Stimulated activated CD8-positive, alpha-beta memory T cell treated with anti-CD3 and anti-CD28 coated beads, Interleukin-7, amount 100 ng/mL, for 24 hours (primary cell): ENCODE results near the gene ZIK1.

Experiments used
- DNase-seq: peaks from one replicate; pipeline ENCODE4 v3.0.0-alpha.2; 2020; ENCODE audit warnings: low read depth

Gene ZIK1

DNA sequence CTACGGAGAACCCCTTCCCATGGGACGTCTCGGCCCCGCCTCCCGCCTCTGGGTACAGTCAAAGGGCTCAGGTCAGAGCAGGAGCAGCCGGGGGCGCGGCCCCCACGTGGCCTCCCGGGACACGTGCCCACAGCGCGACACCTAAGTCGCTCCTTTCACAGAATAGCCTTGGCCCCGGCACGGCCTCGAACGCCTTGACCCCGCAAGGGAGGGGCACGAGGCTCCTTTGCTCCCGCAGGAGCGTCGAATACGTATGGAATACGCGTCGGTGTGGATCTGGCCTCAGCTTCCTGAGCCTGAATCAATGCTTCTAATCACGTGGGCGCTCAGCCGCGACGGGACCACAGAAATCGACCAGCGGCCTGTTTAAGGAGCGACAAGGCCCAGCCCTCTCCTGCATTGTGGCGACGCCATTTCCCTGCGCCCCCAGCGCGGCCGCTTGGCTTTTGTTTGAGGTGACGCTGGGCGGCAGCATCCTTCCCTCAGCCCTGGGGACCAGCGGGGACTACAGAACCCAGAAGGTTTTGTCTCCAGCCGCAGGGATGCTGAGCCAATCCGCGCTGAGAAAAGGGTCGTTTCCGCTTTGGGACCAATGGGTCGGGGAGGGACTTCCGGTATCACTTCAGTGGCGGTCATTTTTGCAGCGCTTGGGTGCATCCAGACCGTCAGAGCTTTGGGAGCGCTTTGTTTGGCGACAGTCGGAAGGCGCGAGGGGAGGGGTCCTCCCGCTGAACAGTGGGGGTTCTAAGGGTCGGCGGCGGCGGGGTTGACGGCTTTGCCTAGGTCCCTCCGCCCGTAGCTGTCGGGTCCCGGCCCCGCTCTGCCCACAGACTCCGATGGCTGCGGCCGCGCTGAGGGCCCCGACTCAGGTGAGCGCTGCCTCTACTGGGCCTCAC, at the start of gene ZIK1:
Gene ZIK1, plus strand, starts transcription at position 625 of the 896 bp plus-strand sequence. Its CDS starts 212 bp downstream, at position 837.
- DNase-seq, result peak; percentile 60

DNA sequence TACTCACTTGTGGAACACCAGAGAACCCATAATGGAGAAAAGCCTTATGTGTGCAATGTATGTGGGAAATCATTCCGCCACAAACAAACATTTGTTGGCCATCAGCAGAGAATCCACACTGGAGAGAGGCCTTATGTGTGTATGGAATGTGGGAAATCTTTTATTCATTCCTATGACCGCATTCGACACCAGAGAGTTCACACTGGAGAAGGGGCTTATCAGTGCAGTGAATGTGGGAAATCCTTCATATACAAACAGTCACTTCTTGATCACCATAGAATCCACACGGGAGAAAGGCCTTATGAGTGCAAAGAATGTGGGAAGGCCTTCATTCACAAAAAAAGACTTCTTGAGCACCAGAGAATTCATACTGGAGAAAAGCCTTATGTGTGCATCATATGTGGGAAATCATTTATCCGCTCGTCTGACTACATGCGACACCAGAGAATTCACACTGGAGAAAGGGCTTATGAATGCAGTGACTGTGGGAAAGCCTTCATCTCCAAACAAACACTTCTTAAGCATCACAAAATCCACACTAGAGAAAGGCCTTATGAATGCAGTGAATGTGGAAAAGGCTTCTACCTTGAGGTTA, 45.9 kb upstream of the ZIK1 start:
- DNase-seq, result no peak

DNA sequence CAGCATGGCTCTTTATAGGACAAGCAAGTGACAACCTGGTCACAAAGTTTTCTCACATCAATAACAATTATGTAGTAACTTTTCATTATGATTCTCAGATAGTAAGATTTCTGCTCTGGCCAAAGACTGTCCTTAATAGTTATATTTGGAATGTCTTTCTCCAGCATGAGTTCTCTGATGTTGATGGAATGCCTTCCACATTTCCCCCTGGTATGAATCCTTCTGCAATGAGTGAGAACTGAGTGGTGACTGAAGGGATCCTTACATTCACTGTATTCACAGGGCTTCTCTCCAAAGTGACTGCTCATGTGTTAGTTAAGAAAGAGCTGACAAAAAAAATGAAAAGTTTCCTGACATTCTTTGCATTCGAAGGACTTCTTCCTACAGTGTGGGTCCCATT, 37.4 kb upstream of the ZIK1 start:
- DNase-seq, result no peak

GRCh38 chr19:57552432-57552831, 31.5 kb upstream of the ZIK1 start:
- no peak for DNase-seq

DNA sequence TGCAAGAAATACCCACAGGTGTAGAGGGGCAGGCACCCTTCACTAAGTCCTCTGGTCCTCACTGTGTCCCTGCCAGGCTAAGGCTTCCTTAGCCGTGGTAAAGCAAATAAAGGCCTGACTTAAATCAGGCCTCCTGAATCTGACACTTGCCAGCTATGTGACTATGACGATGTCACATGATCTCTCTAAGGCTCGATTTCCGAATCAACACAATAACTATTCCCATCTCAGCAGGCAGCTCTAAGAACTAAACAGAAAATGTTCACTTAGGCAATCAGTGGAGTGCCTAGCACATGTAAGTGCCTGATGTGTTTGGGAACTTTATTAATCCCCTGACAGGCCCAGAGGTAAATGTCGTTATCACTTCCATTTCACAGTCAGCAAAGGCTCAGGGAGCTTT, 26.3 kb upstream of the ZIK1 start:
- no peak for DNase-seq

- no peak for DNase-seq
These were observed 25.4 kb upstream of the ZIK1 start for GRCh38 chr19:57558525-57558924.

DNA sequence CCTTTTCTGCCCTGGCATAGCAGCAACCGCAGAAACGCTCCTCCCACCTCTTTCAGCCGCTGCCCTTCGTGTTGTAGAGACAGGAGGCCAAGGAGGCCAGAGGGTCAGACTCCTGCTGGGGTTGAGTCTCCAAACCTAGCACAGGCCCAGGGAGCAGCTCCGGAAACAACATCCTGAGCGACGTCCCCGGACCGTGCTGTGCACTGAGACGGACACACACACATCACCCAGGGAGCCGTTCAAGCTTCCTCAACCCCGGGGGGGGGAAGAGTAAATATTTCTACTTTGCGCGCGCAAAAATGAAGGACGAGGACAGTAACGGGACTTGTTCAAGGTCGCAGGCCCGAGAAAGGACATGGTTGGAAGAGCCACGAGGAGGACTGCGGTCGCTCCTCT, 24.9 kb upstream of the ZIK1 start:
- DNase-seq, result no peak

GRCh38 chr19:57559404-57560025, 24.4 kb upstream of the ZIK1 start, which contains the start of gene ZNF550:
Gene ZNF550, minus strand, starts transcription at chr19:57559863. Its CDS starts 181 bp downstream, at chr19:57559682.
- peak; percentile 78 for DNase-seq

- DNase-seq, result no peak
These were observed 23.9 kb upstream of the ZIK1 start for GRCh38 chr19:57560049-57560491.

- no peak for DNase-seq
These were observed 20.4 kb upstream of the ZIK1 start for GRCh38 chr19:57563547-57563946.

DNA sequence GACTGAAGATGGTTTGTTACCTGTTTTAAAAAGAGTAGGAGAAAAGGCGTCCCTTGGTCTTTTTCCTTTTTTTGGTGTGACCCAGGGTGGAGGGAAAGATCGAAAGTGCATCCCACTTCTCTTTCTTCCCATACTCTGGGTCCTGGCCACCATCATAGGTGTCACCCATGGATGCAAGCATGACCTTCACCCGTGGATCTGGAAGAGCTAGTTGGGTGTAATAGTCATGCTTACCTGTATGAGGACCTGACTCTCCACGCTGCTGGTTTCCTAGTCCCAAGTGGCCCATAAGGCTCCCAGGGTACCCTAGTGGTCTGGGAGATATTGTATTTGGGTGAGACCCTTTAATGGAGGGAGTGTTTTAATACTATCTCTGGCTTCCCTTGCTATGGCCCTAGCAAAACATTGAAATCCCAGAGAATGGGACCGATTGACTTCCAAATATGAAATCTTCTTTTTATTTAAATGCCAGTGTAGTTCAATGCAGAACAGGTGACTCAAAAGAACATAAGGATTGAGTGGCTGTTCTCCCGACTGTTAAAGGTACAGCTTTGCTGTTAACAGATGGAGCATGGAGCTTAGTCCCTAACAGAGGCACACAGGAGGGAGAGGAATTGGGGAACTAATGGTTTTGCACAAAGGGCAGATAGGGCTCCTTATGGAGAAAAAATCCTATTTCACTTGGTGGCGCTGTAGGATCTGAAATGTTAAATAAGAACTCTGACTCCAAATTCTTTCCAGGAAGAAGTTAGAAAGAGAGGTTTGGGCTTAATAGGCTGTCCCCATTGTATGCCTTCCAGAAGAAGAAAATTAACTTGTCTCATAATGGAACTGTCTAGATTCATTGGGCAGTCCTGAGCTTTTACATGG, 17.3 kb upstream of the ZIK1 start:
- DNase-seq, result no peak

GRCh38 chr19:57570707-57571106, 13.2 kb upstream of the ZIK1 start:
- no peak for DNase-seq

GRCh38 chr19:57572415-57572947, 11.5 kb upstream of the ZIK1 start:
- DNase-seq, result no peak

GRCh38 chr19:57576661-57577060, 7.3 kb upstream of the ZIK1 start:
- DNase-seq, result no peak

- peak; percentile 82 for DNase-seq
These were observed 5.3 kb upstream of the ZIK1 start, which contains the start of gene ZNF416 for GRCh38 chr19:57578487-57579205. Gene ZNF416, minus strand, starts transcription at chr19:57578911. Its CDS starts 207 bp downstream, at chr19:57578704.

DNA sequence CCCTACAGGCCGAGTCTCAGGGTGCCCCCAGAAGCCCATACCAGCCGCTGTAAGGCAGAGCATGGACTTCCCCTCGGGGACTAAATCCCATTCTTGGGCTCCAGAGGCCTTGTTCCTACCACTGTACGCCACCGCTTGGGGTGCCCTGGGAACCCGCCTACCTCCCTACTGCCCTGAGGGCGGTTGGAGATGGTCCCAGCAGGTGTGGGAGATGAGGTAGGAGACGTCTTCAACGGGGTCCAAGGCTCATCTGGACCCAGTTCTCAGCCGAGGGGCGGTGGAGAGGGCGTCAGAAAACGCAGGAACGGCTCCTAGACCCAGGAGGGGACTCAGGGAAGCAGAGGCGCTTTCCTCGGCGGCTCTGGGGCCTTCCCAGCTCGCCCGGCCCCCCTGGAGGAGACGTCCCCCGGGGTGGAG, 833 bp upstream of the ZIK1 start:
- DNase-seq, result no peak

DNA sequence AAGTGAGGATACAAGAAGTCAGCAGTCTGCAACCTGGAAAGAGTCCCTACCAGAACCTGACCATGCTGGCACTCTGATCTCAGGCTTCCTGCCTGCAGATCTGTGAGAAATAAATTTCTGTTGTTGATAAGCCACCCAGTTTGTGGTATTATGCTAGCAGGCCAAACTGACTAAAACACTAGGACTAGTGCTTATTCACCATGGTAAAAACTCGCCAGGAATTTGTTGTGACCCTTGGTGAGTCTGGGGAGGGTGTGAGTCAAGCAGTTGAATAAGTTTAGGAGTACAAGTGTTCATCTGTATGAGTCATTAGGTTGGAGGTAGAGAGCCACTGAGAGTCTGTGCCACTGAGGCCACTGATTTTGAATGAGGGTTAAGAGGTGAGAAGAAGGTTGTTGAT, 3.6 kb downstream of the ZIK1 start:
- DNase-seq, result no peak

- no peak for DNase-seq
These were observed 15.4 kb downstream of the ZIK1 start for GRCh38 chr19:57599377-57599760.

DNA sequence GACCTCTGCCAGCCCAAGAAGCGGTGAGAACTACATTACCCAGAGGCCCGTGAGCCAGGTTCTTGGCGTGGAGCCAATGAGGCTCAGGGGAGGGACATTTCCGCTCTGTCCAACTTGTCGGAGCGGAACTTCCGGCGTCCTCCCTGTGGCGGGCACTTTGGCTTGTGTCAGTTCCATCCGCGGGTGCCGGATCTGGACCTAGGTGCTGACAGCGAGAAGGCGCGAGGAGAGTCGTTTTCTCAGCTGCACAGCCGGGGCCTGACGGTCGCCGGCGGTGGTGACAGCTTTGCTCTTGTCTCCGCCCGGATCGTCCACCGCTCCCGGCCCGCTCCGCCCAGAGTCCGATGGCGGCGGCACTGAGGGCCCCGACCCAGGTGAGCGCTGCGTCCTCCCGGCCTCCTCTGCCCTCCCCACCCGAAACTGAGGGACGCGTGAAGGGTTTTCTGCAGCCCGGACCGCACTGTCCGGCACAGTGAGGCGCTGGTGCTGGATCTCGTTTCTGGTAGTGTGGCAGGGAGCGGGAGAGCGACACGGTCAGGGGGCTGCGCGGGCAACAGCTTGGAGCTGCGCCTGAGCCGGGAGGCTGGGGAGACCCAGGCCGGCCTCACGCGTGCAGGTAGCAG, 15.9 kb downstream of the ZIK1 start, which contains the start of gene ZNF530:
Gene ZNF530, plus strand, starts transcription at position 125 of the 623 bp plus-strand sequence. CDS start 4,461 bp downstream, outside the sequence.
- DNase-seq, result peak; percentile 80

DNA sequence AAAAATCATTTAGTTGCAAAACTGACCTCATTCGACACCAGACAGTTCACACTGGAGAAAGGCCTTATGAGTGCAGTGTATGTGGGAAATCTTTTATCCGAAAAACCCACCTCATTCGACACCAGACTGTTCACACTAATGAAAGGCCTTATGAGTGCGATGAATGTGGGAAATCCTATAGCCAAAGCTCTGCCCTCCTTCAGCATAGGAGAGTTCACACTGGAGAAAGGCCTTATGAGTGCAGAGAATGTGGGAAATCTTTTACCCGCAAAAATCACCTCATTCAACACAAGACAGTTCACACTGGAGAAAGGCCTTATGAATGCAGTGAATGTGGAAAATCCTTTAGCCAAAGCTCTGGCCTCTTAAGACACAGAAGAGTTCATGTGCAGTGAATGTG, 23.0 kb downstream of the ZIK1 start:
- DNase-seq, result no peak
